ENCODE measurements around the gene TPCN2.

DNA sequence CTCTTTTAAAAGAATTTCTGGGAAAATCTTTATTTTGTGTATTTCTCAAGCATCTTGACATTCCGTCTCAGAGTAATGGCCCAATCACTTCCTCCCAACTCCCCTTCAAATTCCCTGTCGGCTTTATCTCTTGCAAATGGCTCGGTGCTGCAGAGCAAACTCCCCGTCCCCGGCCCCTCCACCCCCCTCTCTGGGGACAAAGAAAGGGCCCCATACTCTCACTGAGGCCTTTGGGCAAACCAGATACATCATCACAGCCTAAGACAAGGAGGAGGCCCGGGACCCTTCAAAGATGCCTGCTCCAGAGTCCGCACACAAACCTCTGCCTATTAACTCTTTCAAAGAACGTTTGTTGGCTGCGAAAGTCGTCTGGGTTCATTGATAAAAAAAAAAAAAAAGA, 103.1 kb downstream of the TPCN2 start:
- no peak for TF ChIP-seq CTCF (IDR thresholded peaks at IDR 0.05)
- no peak for TF ChIP-seq POLR2A (IDR thresholded peaks at IDR 0.05)

Measured in heart left ventricle (tissue), 13 donors.